Loucy (cell line): ENCODE data around the gene SERTAD3.
A peak's percentile ranks its signal among the peaks of the same experiment; 100 is the strongest.

ENCODE experiments used
- H2AFZ ChIP-seq: fragments of 200-600 bp; sonication (generic); 2 replicates; pipeline ENCODE4 v1.6.0; 2016; ENCODE audit warnings: antibody characterized with exemption, mild to moderate bottlenecking, low read length, moderate library complexity
- H3F3A ChIP-seq: fragments of 200-600 bp; 2 replicates; pipeline ENCODE4 v1.6.0; 2016; ENCODE audit warnings: antibody characterized with exemption, low read depth, mild to moderate bottlenecking
- H3K27me3 ChIP-seq: fragments of 200-600 bp; sonication (generic); 2 replicates; pipeline ENCODE4 v1.6.1; 2014; ENCODE audit warnings: low read length, mild to moderate bottlenecking; ENCODE audit not compliant: insufficient read depth, poor library complexity, severe bottlenecking
- H3K36me3 ChIP-seq: fragments of 200-600 bp; sonication (generic); 2 replicates; pipeline ENCODE4 v1.6.1; 2016; ENCODE audit warnings: low read length; ENCODE audit not compliant: insufficient read depth
- H3K4me1 ChIP-seq: fragments of 200-600 bp; sonication (generic); 2 replicates; pipeline ENCODE4 v1.5.1; 2014; ENCODE audit warnings: low read length, mild to moderate bottlenecking; ENCODE audit not compliant: insufficient read depth, poor library complexity, severe bottlenecking
- H3K4me2 ChIP-seq: fragments of 200-600 bp; sonication (generic); 2 replicates; pipeline ENCODE4 v1.6.0; 2014; ENCODE audit warnings: antibody characterized with exemption, low read length, low read depth, mild to moderate bottlenecking; ENCODE audit not compliant: poor library complexity, severe bottlenecking
- H3K4me3 ChIP-seq: fragments of 200-600 bp; sonication (generic); 2 replicates; pipeline ENCODE4 v1.5.1; 2014; ENCODE audit warnings: low read length, mild to moderate bottlenecking, mixed read lengths; ENCODE audit not compliant: poor library complexity, severe bottlenecking
- H3K79me2 ChIP-seq: fragments of 200-600 bp; sonication (generic); 2 replicates; pipeline ENCODE4 v1.6.1; 2014; ENCODE audit warnings: low read length; ENCODE audit not compliant: insufficient read depth
- H3K9ac ChIP-seq: fragments of 200-600 bp; sonication (generic); 2 replicates; pipeline ENCODE4 v1.6.0; 2014; ENCODE audit warnings: mild to moderate bottlenecking, low read depth, low read length, moderate library complexity; ENCODE audit not compliant: poor library complexity, severe bottlenecking
- H3K9me2 ChIP-seq: fragments of 200-600 bp; sonication (generic); replicated peaks from 2 replicates; pipeline ENCODE4 v1.6.1; 2016; ENCODE audit warnings: low read depth, low read length, mixed read lengths
- H3K9me3 ChIP-seq: fragments of 200-600 bp; sonication (generic); 2 replicates; pipeline ENCODE4 v1.6.1; 2014; ENCODE audit warnings: mild to moderate bottlenecking, antibody characterized with exemption, low read length, low read depth; ENCODE audit not compliant: insufficient read depth
- H4K20me1 ChIP-seq: fragments of 200-600 bp; sonication (generic); 2 replicates; pipeline ENCODE4 v1.6.0; 2014; ENCODE audit warnings: antibody characterized with exemption, low read length, mild to moderate bottlenecking; ENCODE audit not compliant: insufficient read depth, poor library complexity, severe bottlenecking
- CTCF ChIP-seq: fragments of 200-600 bp; sonication (generic); conservative IDR thresholded peaks from 2 replicates; pipeline ENCODE4 v1.5.1; 2014; ENCODE audit warnings: mild to moderate bottlenecking, antibody characterized with exemption, low read length
- EZH2phosphoT487 ChIP-seq: fragments of 200-600 bp; IDR thresholded peaks from 2 replicates; pipeline ENCODE4 v1.6.1; 2018; ENCODE audit warnings: antibody characterized with exemption, mild to moderate bottlenecking, moderate library complexity, borderline replicate concordance

The SERTAD3 gene

DNA sequence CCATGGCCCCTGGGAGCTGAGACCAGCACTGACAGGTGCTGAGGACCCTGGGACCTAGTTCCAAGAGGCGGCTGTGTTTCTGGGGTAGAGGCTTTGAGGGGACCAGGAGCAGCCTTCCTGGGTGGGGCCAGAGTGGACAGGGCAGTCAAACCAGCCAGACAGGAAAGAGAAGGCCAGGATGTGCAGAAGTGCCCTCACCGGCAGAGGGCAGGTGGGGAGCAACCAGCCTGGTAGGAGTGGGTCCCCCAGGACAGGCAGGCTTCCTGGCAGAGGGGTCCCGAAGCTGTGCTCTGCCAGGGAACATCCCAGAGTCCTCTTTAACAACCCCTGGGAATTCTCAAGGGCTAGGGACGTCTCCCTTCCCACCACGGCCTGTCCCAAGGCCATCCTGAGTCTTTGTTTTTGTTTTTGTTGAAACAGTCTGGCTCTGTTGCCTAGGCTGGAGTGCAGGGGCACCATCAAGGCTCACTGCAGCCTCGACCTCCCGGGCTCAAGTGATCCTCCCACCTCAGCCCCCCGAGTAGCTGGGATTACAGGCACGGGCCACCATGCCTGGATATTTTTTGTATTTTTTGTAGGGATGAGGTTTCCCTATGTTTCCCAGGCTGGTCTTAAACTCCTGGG, 51.1 kb downstream of the SERTAD3 start:
- Histone ChIP-seq H4K20me1 (no peaks in the 10 kb centered on the region), H3K9me3 (no peaks in the 10 kb centered on the region), H2AFZ (no peak overlapping the region), H3F3A (no peaks in the 10 kb centered on the region), H3K9me2 (no peaks in the 10 kb centered on the region), H3K4me3 (no peak overlapping the region), H3K4me1 (no peaks in the 10 kb centered on the region), H3K9ac (no peak overlapping the region), H3K27me3 (no peaks in the 10 kb centered on the region), H3K4me2 (no peak overlapping the region), H3K79me2 (no peaks in the 10 kb centered on the region), H3K36me3 (no peaks in the 10 kb centered on the region)
- TF ChIP-seq EZH2phosphoT487, result no peak
- TF ChIP-seq CTCF, result peak; percentile 40

DNA sequence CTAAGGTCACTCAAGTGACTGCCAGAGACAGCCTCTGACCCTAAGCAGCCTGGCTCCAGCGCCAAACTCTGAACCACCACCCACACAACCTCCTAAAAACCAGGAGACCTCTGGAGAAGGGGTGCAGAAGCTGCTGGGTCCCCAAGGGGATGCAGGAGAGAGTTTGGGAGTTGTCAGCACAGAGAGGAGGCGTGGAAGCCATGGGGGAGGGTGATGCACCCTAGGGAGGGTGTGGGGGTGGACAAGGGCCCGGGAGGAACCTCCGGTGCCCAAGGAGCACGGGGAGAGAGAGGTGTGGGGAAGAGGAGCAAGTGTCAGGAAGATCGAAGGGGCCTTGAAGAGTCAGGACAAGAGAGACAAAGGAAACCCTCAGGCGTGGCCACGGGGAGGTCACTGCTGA, 52.0 kb downstream of the SERTAD3 start:
- Histone ChIP-seq H3K4me2 (no peak overlapping the region), H3K9me2 (no peaks in the 10 kb centered on the region), H3F3A (no peaks in the 10 kb centered on the region), H4K20me1 (no peaks in the 10 kb centered on the region), H3K4me1 (no peaks in the 10 kb centered on the region), H3K4me3 (no peak overlapping the region), H3K9me3 (no peaks in the 10 kb centered on the region), H2AFZ (no peak overlapping the region), H3K36me3 (no peaks in the 10 kb centered on the region), H3K9ac (no peak overlapping the region), H3K79me2 (no peaks in the 10 kb centered on the region), H3K27me3 (no peaks in the 10 kb centered on the region)
- TF ChIP-seq CTCF (no peak), EZH2phosphoT487 (no peak)
